GM18511 (cell line): Measurements from ENCODE around the gene KCTD20.

Source experiments
- ATAC-seq: cut with Tn5 transposase; IDR thresholded peaks from one replicate; pipeline ENCODE4 v1.9.1; 2021; ENCODE audit warnings: mild to moderate bottlenecking, moderate library complexity; ENCODE audit not compliant: unreplicated experiment

Gene KCTD20

DNA sequence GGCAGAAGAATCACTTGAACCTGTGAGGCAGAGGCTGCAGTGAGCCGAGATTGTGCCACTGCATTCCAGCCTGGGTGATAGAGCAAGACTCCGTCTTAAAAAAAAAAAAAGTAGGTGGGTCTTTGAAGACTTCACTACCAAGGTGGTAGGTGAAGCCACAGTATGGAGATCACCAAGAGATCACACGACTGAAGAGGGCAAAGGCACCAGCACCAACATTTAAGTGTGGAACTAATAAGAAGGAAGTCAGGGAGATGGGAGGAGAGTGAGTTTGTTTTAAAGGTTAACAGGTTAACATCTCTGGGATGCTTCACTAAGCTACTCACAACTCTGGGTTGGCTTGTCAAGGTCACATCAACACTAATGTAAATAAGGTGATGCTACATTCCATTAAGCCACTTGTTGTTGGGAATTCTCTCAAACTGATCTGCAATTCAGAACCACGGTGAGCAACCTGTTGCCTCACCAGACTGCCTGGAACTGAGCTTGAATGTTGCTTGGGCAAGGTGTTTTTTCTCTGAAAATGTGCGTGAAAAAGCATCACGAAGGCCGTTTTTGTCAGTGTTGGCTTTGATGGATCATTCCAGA lies 48.7 kb downstream of the KCTD20 start:
- ATAC-seq, result no peak

DNA sequence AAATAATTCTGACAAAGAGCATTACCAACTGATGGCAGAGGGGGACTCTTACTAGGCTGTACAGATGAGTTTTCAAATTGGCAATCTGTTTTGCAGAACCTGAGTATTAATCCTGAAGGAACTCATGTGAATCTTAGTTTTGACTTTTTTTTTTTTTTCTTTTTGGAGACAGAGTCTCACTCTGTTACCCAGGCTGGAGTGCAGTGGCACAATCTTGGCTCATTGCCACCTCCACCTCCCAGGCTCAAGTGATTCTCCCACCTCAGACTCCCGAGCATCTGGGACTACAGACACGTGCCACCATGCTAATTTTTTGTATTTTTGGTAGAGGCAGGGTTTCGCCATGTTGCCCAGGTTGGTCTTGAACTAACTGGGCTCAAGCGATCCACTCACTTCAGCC lies 49.3 kb downstream of the KCTD20 start:
- no peak for ATAC-seq

DNA sequence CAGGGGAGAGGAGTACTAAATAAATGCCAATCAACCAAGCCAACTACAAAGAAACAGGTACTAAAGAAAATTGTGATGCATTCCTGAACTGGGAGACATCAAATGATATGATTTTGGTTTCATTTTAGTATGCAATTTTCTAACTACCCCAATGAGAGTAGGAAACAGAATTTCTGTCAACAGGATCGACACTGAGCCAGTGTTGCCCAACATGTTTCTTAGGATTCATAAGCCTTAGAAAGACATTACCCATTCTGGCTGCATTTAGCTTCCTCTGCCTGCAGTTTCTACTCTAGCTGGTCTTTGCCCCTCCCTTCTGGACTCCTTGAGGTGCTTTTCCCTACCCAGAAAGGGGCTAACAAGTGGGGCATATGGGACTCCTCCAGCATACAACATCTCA lies 49.8 kb downstream of the KCTD20 start:
- ATAC-seq, result no peak

DNA sequence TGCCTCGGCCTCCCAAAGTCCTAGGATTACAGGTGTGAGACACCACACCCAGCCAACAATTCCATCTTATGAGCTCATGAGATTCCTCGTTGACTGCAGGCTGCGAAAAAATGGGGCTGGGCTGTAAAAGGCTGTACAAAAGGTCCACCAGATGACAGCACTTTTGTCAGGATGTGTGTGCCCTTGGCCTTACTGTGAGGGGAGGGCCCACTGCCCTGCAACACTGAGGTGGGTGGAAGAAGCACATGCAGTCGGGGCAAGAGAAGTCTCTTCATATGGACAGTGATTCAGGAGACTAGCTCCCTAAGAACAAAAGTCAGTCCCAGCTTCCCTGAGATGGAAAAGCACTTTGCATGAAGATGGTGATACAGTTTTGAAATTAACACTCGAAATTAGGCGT lies 50.5 kb downstream of the KCTD20 start:
- no peak for ATAC-seq

DNA sequence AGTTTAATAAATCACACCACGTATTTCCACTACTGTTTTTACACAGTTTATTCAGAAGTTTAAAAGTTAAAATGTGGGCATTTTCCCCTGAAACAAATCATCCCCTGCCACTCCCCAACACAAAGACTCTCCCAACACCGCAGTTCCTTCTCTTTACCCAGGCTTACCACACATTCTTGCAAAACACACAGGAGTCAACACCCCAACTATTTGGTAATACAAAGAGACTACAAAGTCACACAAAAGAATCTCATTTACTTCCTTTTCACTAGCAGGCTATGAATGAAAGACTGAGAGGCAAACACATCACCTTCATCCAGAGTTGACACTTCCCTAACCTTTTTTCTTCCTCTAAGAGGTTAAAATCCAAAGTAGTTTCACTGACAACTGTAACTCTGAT lies 51.1 kb downstream of the KCTD20 start:
- ATAC-seq, result no peak

DNA sequence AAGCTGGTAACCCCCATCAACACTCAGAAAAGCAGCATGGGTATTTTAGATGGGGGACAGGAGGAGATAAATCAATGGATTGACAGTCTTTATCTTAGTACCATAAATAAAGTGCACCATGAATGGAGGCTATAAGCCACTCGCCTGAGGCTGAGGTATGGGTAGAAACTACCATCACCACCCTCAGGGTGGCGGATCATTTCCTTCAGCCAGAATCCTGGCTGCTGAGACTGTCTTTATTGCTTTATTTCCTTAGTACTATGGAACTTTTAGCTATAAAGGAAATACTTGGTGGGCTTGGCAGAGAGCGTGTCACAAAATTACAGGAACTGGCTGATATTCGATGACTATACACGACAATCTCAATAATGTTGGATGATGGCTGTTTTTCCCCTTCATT lies 52.3 kb downstream of the KCTD20 start:
- ATAC-seq, result no peak

DNA sequence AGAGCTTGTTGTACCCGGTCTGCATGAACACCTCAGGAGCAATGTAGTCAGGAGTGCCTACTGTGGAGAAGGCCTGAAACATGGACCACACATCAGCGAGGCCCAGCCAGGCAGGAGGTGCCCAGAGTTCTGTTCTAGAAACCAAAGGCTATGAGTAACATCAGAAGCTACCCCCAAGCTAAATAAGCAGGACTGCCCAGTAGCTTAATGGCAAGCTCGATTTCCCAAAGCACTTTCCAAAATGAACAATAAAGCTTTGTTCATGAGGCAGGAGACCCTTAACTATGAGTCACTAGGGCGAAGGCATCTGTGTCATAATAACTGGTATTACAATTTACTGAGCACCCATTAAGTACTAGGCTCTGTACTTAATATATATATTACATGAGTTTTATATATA lies 57.1 kb downstream of the KCTD20 start:
- ATAC-seq, result no peak

DNA sequence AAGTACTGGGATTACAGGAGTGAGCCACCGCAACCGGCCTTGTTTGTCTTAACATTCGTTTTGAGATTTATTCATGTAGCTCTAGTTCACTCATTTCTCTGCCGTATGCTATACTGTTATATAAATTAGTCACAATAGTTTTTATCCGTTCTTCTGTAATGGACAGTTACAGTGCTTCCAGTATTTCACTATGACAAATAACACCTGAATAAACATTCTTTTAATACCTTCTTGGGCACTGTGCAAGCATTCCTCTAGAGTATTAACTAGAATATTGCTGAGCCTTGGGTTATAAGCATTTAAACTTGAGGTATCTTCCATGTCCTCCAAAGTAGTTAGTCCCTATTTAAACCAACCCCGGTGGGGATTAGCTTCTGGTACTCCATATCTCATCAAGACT lies 58.9 kb downstream of the KCTD20 start:
- ATAC-seq, result no peak

DNA sequence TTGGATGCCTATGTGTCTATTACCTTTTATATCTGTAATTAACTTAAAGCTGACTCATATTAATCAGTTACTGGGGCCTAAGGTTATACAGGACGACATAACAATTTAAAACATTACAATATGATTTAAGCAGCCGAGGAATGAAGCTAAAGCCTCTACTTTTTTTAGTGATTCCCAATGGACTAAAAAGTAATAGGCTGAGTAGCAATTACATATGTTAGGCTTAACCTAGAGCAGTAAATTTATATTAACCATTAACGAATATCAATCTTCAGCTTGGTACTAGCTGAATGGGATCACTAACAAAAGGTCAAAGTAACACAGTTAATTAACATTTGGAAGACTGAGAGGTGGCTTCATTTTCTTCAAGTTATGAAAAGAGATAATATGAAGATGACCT lies 61.4 kb downstream of the KCTD20 start:
- ATAC-seq, result no peak

DNA sequence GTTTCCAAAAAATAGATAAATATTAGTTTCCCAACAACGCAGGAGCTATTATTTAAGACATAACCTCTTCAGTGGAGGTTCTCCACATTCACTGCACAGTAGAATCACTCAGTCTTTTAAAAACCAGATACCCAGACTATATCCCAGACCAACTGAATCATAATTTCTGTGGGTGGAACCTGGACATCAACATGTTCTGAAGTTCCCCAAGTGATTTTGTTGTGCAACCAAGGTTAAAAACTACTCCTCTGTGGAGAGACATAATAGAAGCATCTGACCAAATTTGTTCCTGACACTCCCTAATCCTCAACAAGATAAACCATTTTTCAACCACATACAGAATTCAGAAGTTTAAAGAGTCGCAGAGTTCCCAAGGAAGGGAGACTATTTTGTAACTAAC lies 62.2 kb downstream of the KCTD20 start:
- ATAC-seq, result no peak

DNA sequence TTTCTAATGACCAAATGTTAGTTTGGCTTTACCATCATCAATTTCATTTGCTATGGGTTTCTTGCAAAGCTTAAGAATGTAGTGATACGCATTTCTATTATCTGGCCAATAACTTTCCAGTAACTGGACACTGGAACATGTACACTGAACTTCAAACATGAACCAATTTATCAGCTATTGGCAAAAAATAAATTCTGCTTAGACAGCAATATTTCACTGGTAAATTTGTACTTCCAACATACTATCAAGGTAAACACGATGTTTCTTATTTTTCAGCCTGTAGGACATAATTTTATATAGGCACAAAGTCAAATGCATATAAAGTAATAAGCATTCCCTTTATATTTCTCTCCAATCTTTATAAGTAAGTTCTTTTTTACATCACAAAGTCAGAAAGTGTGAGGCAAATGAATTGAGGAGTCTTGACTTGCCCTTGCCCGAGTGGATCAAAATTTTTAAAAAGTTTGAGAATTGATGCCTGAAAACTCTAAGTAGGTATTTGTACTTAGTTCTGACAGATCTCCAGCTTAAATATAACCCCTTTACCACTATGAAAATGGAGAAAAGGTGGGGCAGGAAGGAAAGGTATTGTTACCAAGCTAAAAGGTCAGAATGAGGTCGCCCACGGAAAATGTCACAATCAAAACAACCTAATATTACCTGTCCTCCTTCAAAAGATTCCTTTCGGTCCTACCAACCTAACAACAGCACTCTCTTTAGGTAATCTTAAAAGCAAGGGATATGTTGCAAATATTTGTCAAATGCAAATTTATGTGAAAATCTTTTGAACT lies 63.1 kb downstream of the KCTD20 start:
- ATAC-seq, result no peak

DNA sequence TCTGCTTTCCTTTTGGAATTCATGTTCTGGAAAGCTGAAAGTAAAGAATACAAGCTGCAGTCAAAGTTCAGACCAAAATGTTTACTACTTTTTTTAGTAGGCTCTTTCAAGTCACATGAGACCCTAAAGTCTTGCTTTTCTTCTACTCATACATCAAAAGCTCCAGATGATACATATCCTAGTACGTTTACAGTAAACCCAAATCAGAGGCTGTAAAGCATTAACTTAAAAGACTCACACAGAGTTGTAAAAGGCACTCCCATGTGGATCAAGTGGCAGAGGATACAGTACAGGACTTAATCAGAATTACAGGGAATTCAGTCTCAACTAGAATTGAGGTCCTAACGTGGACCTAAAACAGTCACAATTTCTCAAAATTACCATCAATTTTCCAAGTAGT lies 63.8 kb downstream of the KCTD20 start:
- no peak for ATAC-seq

DNA sequence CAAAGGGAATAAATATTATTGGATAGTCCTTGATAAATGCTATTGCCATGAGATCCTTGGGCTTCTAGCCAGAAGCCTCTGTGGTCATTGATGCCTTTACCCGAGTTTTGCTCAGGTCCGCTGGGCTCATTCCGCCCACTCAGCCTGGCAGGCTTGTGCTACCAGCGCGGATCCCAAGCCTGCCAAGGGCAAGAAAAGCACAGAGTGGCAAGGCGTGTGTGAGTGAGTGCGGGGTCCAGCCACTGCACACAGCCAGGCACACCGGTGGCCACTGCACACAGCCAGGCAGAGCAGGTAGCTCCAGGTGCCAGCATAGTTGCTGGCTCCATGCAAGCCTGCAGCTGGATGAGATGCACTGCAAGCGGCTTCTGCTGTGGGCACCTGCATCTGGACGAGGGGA lies 65.7 kb downstream of the KCTD20 start:
- ATAC-seq, result no peak

DNA sequence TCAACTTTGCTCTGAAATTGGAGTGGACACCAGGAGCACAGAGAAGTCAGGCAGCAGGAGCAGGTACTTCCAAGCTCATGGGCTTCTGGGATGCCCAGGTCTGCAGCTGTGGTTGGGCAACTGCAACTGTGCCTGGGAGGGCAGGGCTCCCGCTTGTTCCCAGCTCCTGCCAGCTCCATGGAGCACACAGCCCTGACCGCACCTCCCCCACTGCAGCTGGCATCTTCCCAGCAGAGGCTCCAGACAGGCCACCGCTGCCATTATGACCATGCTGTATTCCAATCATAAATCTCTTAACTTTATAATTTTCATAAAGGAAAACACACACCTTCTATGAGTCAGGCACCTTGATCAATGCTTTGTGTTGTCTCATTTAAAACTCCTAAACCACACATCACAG lies 67.6 kb downstream of the KCTD20 start:
- no peak for ATAC-seq

DNA sequence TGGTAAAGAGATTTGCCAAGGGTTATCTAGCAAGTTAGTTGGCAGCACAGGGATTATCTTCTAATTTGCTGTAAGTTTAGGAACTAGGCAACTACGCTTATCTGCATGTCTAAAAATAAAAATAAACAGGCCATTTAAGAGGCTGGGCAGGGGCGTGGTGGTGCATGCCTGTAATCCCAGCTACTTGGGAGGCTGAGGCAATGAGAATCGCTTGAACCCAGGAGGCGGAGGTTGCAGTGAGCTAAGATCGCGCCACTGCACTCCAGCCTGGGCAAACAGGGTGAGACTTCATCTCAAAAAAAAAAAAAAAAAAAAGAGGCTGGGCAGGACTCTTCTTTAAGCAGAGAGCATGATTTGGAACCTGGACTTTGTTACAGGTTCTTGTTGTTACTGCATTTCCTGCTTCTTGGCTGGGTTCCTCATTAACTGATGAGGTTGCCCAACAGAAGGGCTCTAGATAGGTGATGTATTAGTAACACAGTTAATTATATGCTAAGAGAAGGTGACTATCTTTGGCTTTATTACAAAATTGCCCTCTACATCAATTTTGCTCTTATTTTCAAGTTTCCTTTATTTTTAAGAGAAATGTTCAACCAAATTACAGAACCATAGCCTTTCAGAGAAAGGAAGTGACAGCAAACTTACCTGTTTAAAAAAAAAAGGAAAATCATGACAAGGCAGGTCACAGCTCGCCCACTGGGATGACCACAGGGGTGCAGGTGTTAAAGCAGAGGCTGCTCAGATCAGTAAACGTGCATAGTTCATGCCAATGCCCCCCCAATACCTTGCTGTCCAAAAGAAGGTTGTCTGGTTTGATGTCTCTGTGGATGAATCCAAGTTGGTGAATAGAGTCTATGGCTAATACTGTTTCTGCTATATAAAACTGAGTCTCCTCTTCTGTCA lies 72.0 kb downstream of the KCTD20 start:
- peak; percentile 59 for ATAC-seq

DNA sequence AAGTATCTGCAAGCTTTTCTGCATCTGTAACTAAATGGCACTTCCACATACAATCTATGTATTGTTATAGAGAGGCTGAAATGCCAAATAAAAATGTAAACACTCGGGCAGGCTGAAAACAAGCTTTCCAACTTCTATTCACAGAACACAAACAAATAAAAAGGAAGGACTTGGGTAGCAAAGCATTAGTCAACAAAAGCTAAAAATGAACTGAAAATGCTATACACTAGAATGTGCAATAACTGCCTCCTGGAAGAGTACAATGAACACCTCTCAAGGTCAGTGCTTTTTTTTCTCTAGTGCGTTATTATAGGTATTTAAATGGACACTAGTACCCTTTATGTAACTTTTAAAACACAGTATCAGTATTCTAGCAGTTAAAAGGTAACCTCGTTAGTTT lies 73.0 kb downstream of the KCTD20 start:
- no peak for ATAC-seq

DNA sequence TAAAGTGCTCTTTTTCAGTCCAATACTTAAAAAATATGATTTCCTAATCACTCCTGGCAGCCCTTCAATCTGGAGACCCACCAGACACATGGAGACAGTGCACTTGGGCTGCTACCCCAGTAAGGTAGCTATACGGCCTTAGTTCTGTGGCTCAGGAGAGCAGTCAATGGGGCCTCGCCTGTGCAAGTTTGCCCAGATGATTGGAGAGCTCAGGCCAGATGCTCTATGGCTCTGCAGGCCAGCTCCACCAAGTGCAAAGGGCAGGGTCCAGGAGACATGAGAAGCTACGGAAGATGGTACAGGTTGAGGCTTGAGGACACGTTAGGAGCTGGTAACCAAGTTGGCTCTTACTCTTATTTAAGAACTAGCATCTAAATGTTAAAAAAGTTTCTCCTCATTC lies 73.8 kb downstream of the KCTD20 start:
- no peak for ATAC-seq

DNA sequence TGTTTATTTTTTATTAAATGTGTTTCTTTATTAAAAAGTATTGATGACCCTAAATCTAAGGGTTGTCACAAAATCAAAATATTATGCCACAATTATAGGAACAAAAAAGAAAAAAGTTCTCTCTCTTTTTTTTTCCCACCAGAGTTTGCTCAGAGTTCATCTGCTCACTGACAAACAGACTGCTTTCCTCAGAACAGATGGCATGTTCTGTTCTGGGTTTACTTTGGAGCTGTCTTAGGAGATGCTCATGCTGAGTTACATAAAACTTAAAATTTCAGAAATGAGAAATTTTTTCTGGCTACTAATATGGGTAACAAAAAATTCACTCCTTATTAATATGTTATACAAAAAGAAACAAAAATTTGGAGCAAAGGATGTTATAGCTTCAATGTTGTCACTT lies 74.2 kb downstream of the KCTD20 start:
- ATAC-seq, result no peak

DNA sequence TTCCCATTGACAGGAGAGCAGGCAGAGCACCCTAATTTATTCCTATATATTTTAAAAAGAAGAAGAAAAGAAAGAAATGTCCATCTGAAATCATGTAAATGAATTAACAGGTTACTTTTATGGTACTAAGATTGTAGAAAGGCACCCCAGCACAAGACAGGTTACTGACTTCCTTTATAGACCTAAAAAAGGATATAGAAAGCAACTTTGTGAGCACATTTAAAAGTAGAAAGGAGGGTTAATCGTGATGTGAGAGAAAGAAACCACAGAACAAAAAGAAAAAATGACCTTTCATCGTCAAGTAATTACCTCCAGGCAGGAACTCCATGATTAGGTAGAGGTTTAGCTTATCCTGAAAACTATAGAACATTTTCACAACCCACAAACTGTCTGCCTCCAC lies 74.6 kb downstream of the KCTD20 start:
- no peak for ATAC-seq

DNA sequence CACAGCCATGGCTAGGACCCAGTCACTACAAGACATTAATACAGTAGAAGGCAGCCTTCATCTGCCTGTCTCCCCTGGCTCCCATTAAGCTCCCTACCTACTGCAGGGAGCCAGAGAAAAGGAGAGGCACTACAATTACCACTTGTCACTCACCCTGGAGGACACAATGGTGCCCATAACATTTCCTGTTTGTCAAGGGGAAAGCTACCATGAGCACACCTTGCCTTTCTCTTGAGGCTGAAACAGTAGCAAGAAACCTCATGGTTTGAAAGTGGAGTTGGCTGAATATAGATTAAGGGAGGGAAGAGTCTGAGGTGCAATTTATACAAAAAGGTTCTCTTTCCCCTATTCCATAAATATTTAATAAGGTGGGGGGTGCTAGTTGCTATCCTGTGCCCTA lies 76.6 kb downstream of the KCTD20 start:
- no peak for ATAC-seq

DNA sequence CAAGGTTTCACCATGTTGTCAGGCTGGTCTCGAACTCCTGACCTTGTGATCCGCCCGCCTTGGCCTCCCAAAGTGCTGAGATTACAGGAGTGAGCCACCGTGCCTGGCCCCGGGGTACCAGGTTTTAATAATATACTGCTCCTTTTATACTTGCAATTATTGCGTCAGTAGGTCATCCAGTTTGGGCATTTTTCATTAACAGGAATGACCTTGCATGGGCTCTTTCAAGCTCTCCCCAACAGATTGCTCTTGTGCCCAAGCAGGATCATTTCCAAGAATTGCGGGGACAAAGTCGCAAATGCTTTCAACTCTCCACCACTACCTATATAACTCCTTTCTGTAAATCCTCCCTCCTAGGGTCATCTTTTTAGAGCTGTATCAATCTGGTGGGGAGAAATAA lies 80.7 kb downstream of the KCTD20 start:
- no peak for ATAC-seq

DNA sequence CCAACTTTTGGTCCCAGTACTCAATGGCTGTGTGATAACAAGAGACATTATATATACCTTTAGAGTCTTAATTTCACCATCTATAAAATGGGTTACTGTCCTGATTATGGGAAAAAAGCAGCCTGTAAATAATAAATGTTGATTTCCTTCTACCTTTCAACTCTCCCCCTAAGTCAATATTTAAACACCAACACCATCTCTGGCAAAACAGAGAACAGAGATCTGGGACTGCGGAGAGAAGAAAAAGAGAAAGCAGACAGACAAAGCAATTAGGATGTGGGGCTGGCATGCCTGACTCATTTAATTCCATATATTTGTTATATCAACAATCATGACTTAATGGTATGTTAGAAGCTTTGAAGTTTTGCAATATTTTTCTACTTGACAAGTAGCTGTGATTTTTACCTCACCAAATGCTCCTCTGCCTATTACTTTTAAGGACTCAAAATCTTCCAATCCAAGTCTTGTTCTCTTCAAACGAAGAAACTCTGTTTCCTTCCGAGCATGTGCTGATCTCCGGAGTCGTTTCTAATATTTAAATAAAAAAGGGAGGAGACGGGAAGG lies 81.2 kb downstream of the KCTD20 start:
- no peak for ATAC-seq
